ENCODE measurements around the gene FIGLA. TPM values are rescaled to one million over a fixed set of nuclear protein-coding genes. Genes with fewer than 3 reads are reported as not detected.
A peak's percentile ranks its signal among the peaks of the same experiment; 100 is the strongest.

FIGLA gene
- total RNA-seq, 6 donors from 2014 or later: not detected

DNA sequence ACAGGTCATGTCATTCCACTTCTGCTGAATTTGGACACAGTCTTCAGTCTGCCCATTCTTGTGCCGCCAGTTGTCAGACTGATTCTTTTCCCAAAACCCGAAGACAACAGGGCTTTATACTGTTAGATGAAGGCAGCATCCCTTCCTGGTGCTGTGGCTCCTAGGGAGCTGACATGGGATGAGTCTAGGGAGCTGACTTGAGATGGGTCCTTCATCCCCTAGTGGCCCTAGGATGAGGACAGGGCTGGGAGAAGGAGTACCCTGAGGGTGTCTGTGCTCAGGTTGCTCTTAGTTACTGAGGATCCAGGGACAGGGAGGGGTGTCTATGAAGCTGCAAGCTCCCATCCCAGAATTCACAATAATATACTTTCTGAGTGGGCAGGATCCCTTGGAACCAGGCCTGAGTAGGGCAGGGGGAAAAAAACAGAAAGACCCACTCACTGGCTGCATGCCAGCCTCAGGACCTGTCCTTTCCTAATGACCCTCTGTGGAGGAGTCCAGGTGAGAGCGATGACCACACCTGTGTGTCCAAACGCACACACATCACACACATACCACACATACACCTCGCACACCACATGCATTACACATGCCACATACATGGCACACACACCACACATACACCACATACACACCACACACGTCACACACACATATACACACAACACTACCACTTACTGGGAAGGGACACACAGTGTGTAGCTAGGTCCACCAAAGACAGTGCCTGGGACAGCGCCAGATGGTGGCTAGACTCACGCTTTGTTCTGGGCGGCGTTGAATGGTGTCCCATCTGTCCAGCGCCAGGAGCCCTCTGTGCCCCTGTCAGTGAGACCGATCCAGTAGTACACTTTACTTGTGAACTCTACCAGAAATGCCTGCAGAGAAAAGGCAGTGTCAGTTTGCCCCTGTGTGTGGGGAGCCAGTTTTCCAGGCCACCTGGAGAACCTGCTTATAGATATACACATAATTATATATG, 18.8 kb upstream of the FIGLA start:
- WGBS, 2 donors: 89 to 94% methylated on average over 12 of the region's 12 CpGs
- peak; percentile 12 to 47 for ATAC-seq (ENCODE audit: low FRiP score in 2 of 2)
- Histone ChIP-seq H3K27ac (no peak overlapping the region), H3K4me3 (no peak overlapping the region), H3K27me3 (no peaks in the 10 kb centered on the region), H3K4me1 (no peaks in the 10 kb centered on the region), H3K9me3 (no peaks in the 10 kb centered on the region), H3K36me3 (no peaks in the 10 kb centered on the region)
- DNase-seq: no peak
- no peak for TF ChIP-seq POLR2A (IDR thresholded peaks at IDR 0.05)
- TF ChIP-seq CTCF (IDR thresholded peaks at IDR 0.05): no peak
- TF ChIP-seq POLR2AphosphoS5 (IDR thresholded peaks at IDR 0.05): no peak
- no peak for TF ChIP-seq EP300 (IDR thresholded peaks at IDR 0.05)

DNA sequence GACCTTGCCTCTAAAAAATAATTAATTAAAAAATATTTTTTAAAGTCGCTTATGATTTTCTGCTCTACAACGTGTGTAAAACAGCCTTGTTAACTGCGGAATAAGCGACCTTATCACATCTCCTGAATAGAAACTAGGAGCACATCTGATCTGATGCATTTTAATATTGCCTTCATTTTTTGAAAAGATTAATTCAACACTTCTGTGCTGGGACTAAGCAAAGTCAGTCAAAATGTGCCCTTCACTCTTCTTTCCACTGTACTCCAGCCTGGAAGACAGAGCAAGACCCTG, 17.3 kb upstream of the FIGLA start:
- DNase-seq (no peak), ATAC-seq (ENCODE audit: low FRiP score in 2 of 2) (no peak)
- WGBS, 2 donors: 89 to 94% methylated on average over 4 of the region's 4 CpGs
- Histone ChIP-seq H3K27ac (no peak overlapping the region), H3K27me3 (no peaks in the 10 kb centered on the region), H3K4me3 (no peak overlapping the region), H3K4me1 (no peaks in the 10 kb centered on the region), H3K9me3 (no peaks in the 10 kb centered on the region), H3K36me3 (no peaks in the 10 kb centered on the region)
- TF ChIP-seq EP300 (IDR thresholded peaks at IDR 0.05) (no peak), POLR2AphosphoS5 (IDR thresholded peaks at IDR 0.05) (no peak), CTCF (IDR thresholded peaks at IDR 0.05) (no peak), POLR2A (IDR thresholded peaks at IDR 0.05) (no peak)

GRCh38 chr2:70807102-70807827, 16.8 kb upstream of the FIGLA start:
- DNase-seq: no peak
- WGBS, 2 donors: 78 to 82% methylated on average over 6 of the region's 6 CpGs
- Histone ChIP-seq H3K36me3 (no peaks in the 10 kb centered on the region), H3K4me1 (no peaks in the 10 kb centered on the region), H3K4me3 (no peak overlapping the region), H3K9me3 (no peaks in the 10 kb centered on the region), H3K27ac (no peak overlapping the region), H3K27me3 (no peaks in the 10 kb centered on the region)
- ATAC-seq (ENCODE audit: low FRiP score in 2 of 2): no peak
- no peak for TF ChIP-seq EP300 (IDR thresholded peaks at IDR 0.05)
- no peak for TF ChIP-seq POLR2AphosphoS5 (IDR thresholded peaks at IDR 0.05)
- no peak for TF ChIP-seq CTCF (IDR thresholded peaks at IDR 0.05)
- TF ChIP-seq POLR2A (IDR thresholded peaks at IDR 0.05): no peak

- Histone ChIP-seq H3K27ac (no peak overlapping the region), H3K27me3 (no peaks in the 10 kb centered on the region), H3K9me3 (no peaks in the 10 kb centered on the region), H3K4me3 (no peak overlapping the region), H3K36me3 (no peaks in the 10 kb centered on the region), H3K4me1 (no peaks in the 10 kb centered on the region)
- DNase-seq (no peak), ATAC-seq (ENCODE audit: low FRiP score in 2 of 2) (no peak)
- 60 to 61% methylated on average over 6 of the region's 6 CpGs for WGBS, 2 donors
- TF ChIP-seq POLR2AphosphoS5 (IDR thresholded peaks at IDR 0.05) (no peak), EP300 (IDR thresholded peaks at IDR 0.05) (no peak), POLR2A (IDR thresholded peaks at IDR 0.05) (no peak), CTCF (IDR thresholded peaks at IDR 0.05) (no peak)
These were observed 16.2 kb upstream of the FIGLA start for GRCh38 chr2:70806620-70807019.
